ENCODE results near the gene HMGXB3.

- TF ChIP-seq CTCF (IDR thresholded peaks at IDR 0.05), result no peak
- TF ChIP-seq POLR2AphosphoS5 (IDR thresholded peaks at IDR 0.05; ENCODE audit: low read depth, low read length), result no peak
- TF ChIP-seq TCF7L2 (IDR thresholded peaks at IDR 0.05; ENCODE audit: low read depth, low read length), result no peak
- TF ChIP-seq, protein P1, sequence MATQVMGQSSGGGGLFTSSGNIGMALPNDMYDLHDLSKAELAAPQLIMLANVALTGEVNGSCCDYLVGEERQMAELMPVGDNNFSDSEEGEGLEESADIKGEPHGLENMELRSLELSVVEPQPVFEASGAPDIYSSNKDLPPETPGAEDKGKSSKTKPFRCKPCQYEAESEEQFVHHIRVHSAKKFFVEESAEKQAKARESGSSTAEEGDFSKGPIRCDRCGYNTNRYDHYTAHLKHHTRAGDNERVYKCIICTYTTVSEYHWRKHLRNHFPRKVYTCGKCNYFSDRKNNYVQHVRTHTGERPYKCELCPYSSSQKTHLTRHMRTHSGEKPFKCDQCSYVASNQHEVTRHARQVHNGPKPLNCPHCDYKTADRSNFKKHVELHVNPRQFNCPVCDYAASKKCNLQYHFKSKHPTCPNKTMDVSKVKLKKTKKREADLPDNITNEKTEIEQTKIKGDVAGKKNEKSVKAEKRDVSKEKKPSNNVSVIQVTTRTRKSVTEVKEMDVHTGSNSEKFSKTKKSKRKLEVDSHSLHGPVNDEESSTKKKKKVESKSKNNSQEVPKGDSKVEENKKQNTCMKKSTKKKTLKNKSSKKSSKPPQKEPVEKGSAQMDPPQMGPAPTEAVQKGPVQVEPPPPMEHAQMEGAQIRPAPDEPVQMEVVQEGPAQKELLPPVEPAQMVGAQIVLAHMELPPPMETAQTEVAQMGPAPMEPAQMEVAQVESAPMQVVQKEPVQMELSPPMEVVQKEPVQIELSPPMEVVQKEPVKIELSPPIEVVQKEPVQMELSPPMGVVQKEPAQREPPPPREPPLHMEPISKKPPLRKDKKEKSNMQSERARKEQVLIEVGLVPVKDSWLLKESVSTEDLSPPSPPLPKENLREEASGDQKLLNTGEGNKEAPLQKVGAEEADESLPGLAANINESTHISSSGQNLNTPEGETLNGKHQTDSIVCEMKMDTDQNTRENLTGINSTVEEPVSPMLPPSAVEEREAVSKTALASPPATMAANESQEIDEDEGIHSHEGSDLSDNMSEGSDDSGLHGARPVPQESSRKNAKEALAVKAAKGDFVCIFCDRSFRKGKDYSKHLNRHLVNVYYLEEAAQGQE (IDR thresholded peaks at IDR 0.05; ENCODE audit: insufficient read depth in 1 of 2, low read depth in 2 of 2, low read length in 1 of 2), result no peak
These were observed 19.3 kb upstream of the HMGXB3 start for GRCh38 chr5:149981206-149981605.
